Measurements from ENCODE around the gene FBXO7.

FBXO7 gene

GRCh38 chr22:32541481-32541880 is 66.9 kb downstream of the FBXO7 start:
- Mint-ChIP-seq H3K9me3 (peaks cover 4% of the 10 kb centered on the region), H3K27ac (peak overlapping the region in 1 of 3 experiments; percentile 21), H3K27me3 (ENCODE audit: low read depth) (peaks cover 9% of the 10 kb centered on the region), H3K4me1 (peaks cover 26% of the 10 kb centered on the region), H3K36me3 (ENCODE audit: low read depth) (no peaks in the 10 kb centered on the region), H3K4me3 (no peak overlapping the region)
- TF ChIP-seq, protein P1, sequence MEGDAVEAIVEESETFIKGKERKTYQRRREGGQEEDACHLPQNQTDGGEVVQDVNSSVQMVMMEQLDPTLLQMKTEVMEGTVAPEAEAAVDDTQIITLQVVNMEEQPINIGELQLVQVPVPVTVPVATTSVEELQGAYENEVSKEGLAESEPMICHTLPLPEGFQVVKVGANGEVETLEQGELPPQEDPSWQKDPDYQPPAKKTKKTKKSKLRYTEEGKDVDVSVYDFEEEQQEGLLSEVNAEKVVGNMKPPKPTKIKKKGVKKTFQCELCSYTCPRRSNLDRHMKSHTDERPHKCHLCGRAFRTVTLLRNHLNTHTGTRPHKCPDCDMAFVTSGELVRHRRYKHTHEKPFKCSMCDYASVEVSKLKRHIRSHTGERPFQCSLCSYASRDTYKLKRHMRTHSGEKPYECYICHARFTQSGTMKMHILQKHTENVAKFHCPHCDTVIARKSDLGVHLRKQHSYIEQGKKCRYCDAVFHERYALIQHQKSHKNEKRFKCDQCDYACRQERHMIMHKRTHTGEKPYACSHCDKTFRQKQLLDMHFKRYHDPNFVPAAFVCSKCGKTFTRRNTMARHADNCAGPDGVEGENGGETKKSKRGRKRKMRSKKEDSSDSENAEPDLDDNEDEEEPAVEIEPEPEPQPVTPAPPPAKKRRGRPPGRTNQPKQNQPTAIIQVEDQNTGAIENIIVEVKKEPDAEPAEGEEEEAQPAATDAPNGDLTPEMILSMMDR (IDR thresholded peaks at IDR 0.05; ENCODE audit: unreplicated experiment in 3 of 3) = no peak

- Mint-ChIP-seq H3K27me3 (ENCODE audit: low read depth) (peaks cover 14% of the 10 kb centered on the region), H3K9me3 (peaks cover 4% of the 10 kb centered on the region), H3K27ac (peak overlapping the region in 2 of 3 experiments; percentile 10 to 21), H3K4me1 (peaks cover 26% of the 10 kb centered on the region), H3K4me3 (no peak overlapping the region), H3K36me3 (ENCODE audit: low read depth) (no peaks in the 10 kb centered on the region)
- TF ChIP-seq, protein P1 (IDR thresholded peaks at IDR 0.05; ENCODE audit: unreplicated experiment in 3 of 3) = no peak
These were observed 67.6 kb downstream of the FBXO7 start for GRCh38 chr22:32542066-32542676.

GRCh38 chr22:32542677-32543357 is 68.2 kb downstream of the FBXO7 start:
- H3K4me3 Mint-ChIP-seq = no peak overlapping the region
- peaks cover 4% of the 10 kb centered on the region for H3K9me3 Mint-ChIP-seq
- peak overlapping the region in 2 of 3 experiments; percentile 9 to 10 for H3K27ac Mint-ChIP-seq
- H3K27me3 Mint-ChIP-seq (ENCODE audit: low read depth) = peaks cover 14% of the 10 kb centered on the region
- no peaks in the 10 kb centered on the region for H3K36me3 Mint-ChIP-seq (ENCODE audit: low read depth)
- TF ChIP-seq, protein P1 (IDR thresholded peaks at IDR 0.05; ENCODE audit: unreplicated experiment in 3 of 3) = no peak
- H3K4me1 Mint-ChIP-seq = peaks cover 26% of the 10 kb centered on the region

DNA sequence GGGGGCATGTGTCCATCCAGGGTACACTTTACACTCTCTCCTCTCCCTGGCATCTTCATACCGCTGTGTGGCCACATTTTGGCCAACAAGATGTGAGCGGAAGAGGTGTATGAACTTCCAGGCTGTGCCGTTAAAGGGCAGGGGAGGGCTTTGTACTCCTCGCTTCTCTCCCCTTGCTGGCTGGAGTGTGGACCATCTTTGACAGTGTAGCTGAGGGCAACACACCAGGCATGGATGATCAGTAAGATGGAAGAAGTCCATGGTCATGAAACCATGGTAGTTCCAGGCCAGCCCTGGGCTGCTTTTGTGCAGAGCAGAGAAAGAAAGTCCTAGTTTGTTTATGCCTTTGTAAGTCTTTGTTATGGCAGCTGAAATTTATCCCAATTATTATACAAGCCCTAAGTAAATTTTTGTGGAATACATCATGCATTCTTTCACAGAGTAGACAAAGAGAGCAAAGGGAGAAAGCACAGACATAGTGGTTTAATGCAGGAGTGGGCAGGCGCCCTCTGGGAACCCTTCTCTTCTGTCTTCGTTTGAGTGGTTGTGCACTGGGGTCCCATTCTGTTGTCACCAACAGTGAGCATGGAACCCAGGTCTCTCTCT is 70.4 kb downstream of the FBXO7 start:
- Mint-ChIP-seq H3K36me3 (ENCODE audit: low read depth) (no peaks in the 10 kb centered on the region), H3K27me3 (ENCODE audit: low read depth) (peaks cover 20% of the 10 kb centered on the region), H3K9me3 (peaks cover 6% of the 10 kb centered on the region), H3K27ac (no peak overlapping the region), H3K4me1 (peaks cover 11% of the 10 kb centered on the region), H3K4me3 (no peak overlapping the region)
- TF ChIP-seq, protein P1 (IDR thresholded peaks at IDR 0.05; ENCODE audit: unreplicated experiment in 3 of 3) = no peak

DNA sequence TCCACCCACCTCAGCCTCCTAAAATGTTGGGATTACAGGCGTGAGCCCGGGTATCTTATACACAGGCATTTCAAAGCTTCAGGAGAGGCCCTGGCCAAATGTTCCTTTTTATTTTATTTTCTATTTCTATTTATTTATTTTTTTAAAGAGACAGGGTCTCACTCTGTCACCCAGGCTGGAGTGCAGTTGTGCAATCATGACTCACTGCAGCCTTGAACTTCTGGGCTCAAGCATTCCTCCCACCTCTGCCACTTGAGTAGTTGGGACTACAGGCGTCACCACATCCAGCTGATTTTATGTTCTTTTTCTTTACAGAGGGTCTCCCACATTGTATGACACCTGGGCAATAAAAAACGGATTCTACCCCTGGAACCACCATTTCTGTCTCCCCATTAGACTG is 71.2 kb downstream of the FBXO7 start:
- TF ChIP-seq, protein P1 (IDR thresholded peaks at IDR 0.05; ENCODE audit: unreplicated experiment in 3 of 3) = no peak
- Mint-ChIP-seq H3K9me3 (peaks cover 9% of the 10 kb centered on the region), H3K27me3 (ENCODE audit: low read depth) (peaks cover 20% of the 10 kb centered on the region), H3K27ac (no peak overlapping the region), H3K4me3 (no peak overlapping the region), H3K36me3 (ENCODE audit: low read depth) (no peaks in the 10 kb centered on the region), H3K4me1 (peaks cover 11% of the 10 kb centered on the region)

Measured in nephron (organoid).